NCI-H2107 (cell line): ENCODE measurements around the gene UFD1.

Source experiments
- DNase-seq: peaks from one replicate; lab custom pipeline; 2025; lab: John Stamatoyannopoulos, UW

UFD1 gene

DNA sequence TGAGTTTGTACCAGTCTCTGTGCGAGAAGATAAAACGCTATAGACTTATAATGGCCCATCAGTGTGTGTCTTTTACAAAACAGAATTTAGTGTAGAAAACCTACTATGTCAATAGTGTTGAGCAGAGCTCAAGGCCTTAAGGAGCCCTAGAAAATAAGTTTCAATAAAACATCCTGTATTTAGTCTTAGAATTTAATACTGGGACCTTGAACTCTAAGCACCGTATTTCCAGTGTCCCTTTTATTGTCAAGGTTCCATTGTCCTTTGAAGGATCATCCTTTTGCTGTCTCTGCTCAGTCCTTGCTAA lies 17.3 kb upstream of the UFD1 start:
- DNase-seq, result no peak

DNA sequence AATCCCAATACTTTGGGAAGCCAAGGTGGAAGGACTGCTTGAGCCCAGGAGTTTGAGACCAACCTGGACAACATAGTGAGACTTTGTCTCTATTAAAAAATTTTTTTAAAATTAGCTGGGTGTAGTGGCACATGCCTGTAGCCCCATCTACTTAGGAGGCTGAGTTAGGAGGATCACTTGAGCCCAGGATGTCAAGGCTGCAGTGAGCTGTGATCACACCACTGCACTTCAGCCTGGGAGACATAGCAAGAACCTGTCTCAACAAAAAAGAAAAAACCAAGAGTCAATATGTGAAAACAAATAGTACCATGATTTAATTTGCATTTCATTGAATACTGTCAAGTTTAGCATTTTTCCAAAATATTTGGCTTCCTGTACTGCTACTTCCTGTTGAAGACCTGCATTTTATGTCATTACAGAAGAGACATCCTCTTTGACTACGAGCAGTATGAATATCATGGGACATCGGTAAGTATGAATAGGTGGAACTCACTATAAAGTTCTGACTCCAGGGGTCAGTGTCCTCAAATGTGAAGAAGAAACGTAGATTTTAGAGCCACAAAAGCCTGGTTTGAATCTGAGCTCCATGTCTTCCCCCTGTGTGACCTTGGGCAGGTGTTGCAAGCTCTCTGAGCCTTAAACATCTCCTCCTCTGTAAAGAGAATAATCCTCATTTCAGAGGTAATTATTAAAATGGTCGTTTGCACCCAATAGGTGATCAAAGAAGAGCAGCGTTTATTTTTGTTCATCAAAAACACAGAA lies 16.8 kb upstream of the UFD1 start:
- DNase-seq, result no peak

DNA sequence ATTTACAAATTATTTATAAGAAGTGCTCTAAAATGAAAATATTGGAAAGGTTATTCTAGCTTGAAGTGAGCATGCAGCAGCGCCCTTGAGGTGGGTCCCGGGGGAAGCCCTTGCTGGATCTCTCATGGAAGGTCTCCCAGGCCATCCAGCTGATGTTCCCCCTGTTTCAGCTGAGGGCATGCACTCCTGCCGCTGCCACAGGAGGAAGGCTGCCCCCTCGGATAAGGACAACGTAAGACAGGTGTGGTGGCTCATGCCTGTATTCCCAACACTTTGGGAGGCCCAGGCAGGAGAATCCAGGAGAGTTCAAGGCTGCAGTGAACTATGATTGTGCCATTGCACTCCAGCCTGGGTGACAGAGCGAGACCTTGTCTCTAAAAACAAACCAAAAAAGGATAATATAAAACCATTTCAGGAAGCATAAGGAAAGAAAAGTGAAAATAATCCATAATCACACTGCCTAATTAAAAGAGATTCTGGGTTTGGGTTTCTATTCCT lies 15.7 kb upstream of the UFD1 start:
- DNase-seq, result no peak

DNA sequence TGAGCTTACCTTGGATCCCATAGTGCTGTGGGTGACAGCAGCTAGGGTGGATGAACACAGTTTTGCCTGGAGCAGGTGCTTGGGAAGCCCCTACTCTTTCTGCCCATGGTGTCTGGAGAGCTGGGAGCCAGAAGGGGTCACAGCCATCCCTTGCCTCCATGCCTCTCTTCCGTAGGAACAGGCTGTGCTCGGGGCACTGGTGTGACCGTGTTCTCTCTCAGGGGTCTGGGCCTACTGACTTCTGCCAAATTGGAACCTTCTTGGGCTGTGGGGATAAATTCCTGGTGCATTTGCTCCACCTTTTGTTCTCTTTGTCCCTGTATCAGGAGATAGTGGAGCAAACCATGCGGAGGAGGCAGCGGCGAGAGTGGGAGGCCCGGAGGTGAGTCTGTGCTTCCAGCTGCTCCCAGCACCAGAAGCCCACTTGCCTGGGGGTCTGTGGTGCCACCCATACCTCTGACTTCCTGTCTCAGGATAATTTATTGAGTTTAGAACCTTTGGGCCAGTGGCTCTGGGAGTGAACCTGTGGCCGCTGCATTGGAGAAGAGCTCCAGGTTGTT lies 15.1 kb upstream of the UFD1 start:
- no peak for DNase-seq

DNA sequence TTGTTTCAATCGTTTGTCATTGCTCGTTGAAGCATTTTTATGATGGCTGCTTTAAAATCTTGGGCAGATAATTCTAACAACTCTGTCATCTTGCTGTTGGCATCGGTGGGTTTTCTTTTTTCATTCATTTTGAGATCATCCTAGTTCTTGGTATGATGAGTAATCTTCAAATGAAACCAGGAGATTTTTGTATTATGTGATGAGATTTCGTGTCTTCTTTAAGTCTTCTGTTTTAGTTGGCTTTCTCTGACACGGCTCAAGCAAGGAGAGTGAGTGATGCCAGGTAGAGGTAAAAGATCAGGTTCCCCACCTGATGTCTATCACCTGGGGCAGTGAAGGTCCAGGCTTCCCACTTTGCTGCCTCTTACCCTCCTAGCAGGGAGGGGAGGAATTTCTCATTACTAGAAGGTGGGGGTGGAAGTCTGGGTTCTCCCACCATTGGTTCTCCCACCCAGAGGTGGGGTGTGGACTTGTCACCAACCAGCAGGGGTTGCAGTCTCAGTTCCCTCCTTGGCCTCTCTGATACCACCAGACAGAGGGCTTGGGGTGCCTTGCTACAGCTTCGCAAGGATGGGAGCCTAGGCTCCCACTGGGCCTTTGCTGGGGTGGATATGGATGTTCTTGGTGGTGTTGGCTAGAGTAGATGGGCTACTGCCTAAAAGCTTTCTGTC lies 13.6 kb upstream of the UFD1 start:
- DNase-seq, result no peak

DNA sequence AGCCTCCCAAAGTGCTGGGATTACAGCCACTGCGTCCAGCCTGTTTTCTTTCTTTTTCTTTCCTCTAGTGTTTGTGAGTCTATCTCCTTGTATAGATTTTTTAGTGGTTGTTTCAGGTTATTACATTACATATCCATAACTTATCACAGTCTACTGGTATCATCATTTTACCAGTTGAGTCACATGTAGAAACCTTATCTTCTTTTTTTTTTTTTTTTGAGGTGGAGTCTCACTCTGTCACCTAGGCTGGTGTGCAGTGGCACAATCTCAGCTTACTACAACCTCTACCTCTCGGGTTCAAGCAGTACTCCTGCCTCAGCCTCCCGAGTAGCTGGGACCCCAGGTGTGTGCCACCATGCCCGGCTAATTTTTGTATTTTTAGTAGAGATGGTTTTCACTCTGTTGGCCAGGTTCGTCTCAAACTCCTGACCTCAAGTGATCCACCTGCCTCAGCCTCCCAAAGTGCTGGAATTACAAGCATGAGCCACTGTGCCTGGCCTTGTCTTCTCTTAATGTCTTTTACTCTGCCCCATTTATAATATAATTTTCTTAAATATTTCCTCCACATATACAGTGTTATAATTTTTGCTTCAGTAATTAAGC lies 11.7 kb upstream of the UFD1 start:
- DNase-seq, result no peak

DNA sequence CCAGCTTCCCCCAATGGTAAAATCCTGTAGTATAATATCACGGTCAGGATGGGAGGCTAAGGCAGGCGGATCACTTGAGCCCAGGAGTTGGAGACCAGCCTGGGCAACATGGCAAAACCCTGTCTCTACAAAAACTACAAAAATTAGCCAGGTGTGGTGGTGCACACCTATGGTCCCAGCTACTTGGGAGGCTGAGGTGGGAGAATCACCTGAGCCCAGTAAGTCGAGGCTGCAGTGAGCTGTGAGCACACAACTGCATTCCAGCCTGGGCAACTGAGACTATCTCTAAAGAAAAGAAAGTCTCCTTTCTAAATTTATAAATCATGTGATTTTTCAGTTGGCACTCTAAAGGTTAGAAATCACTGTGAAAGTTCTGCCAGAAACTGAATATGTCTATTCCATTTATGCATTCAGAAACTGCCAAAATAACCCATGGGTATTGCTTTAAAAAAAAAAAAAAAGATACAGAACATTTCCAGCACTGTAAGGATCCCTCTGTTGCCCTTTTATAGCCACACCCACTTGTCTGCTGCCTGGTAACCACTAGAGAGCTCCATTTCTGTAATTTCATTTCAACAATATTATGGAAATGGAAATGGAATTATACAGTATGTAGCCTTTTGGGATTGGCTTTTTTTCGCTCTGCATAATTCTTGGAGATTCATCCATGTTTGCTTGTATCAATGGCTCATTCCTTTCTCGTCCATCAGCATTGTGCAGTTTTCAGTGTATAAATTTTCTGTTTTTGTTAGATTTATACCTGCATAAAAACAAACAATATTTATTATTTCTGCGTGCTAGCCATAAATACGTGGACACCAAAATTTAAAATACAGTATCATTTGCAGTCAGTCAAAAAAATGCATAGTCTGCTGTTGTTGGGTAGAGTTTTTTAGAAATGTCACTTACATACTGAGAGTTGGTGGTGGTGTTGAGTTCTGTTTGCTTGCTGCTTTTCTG lies 10.2 kb upstream of the UFD1 start:
- DNase-seq, result no peak

DNA sequence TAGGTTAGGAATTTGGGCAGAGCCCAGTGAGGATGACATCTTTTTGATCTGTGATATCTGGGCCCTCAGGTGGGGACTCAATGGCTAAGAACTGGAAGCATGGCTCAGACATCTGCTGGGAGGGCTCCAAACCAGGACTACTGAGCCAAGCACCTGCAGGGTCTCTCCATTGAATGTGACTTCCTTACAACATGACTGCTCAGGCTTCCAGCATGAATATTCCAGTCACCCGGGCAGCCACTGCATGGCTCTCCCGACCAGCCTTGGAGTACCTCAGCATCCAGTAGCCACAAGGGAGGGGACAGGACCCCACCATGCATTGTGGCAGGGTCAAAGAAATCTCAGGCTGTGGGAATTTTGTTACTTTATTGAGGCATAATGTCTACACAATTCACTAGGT lies 9.3 kb upstream of the UFD1 start:
- no peak for DNase-seq

DNA sequence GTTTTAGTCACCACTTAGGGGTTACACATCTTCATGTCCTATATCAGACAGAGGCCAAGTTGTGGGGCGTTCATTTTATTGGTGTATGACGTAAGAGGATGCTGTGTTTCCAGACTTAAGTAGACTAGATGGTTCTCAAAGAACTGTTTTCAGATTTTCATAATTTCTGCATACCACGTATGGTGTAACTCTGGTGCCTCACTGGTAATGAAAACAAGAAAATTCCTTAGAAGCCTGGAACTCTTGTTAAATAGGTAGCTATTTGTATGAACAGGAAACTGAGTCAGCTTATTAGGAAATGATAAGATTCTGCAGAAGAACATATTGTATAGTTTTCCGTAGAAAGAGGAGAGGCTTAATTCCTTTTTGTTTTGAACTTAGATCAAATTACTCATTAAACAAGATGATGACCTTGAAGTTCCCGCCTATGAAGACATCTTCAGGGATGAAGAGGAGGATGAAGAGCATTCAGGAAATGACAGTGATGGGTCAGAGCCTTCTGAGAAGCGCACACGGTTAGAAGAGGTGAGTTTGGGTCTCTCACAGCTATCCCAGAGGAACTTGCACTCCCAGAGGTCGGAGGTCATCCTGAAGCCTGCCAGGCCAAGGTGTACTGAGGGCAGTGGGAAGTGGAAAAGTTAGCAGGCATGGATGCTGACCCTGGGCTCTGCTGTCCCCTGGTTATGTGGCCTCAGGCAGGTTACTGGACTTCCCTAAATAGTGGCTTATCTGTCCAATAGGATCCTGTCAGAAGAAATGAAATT lies 4.7 kb upstream of the UFD1 start:
- no peak for DNase-seq

DNA sequence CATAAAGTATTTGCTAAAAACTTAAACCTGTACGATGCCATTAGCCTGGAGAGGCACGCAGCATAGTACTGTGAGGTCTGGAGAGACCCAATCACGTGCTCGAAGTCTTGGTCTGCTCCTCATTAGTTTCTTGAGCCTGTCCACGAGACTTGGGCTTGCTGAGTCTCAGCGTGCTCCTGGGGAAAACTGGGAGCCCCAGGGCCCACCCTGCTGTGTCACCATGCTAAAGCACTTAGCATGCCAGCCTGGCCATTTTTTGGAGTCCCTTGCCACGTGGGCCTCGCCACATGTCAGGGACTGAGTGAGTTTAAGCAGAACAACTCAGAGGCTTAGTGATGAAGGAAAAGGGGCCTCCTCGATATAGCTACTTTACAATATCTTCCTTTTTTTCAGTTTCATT lies 3.3 kb upstream of the UFD1 start:
- DNase-seq, result no peak

DNA sequence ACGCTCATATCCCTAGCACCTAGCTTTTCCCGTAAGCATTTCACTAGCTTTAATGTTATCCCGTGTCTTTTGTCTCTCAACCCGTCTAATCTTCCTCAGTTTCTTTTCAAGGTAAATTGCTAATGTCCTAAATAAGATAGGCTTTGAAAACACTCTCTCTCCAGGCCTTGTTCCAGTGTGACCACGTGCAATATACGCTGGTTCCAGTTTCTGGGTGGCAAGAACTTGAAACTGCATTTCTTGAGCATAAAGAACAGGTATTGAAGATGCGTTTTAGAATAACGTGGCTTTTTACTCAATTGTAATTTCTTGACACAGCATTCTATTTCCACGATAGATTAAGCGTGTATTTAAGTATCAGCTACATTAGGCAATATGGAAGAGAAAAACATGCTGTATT lies 1.8 kb upstream of the UFD1 start:
- no peak for DNase-seq

DNA sequence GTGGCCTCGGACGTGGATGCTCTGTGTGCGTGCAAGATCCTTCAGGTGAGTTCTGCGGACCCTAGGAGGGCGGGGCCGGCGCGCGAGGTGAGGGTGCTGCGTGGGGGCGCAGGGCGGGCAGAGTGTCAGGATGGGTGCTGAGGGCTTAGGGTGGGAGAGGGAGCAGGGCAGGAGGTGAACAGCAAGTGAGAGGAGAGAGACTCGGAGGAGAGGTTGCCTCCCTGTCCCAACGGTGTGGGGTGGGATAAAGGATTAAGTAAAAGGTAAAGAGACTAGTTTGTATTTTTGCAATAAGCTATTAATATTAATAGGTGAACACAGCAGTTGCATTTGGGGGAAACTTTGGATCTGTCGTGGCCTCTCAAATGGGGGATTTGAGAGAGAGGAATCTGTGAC lies 1.2 kb upstream of the UFD1 start:
- no peak for DNase-seq

DNA sequence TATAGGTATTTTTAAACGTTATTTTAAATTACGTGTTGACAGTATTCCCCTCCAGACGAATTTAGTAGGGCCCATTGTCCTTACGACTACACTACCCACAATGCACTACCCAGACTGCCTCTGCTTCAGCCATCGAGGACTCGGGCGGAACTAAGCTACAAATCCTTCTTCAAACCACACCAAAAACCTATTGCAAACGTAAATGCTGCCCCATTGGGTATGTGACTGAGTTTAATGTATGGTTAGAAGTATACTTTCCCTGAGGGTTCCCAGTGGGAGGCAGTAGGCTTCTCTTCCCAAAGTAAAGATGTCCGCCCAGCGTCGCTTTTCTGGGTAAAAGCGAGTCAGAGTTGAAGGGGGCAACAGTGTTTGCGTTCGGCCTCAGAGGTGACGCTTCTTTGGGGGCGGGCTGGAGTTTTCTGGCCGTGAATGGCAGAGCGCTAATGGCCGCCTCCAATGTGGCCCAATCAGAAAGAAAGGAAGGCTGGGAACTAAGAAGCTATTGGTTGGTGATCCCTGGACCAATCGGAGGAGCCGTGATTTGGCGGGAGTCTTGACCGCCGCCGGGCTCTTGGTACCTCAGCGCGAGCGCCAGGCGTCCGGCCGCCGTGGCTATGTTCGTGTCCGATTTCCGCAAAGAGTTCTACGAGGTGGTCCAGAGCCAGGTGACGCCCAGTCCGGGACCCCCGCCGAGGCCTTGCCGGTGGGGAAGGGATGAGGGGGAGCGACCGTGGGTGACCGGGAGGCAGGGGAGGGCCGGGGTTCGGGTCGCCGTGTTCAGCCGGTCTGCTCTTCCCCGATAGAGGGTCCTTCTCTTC lies 571 bp upstream of the UFD1 start, which contains the start of gene CDC45:
Gene CDC45 (plus strand): TSS at position 566 of the 818 bp plus-strand sequence. CDS start 49 bp downstream, at position 615.
- peak; percentile 88 for DNase-seq

DNA sequence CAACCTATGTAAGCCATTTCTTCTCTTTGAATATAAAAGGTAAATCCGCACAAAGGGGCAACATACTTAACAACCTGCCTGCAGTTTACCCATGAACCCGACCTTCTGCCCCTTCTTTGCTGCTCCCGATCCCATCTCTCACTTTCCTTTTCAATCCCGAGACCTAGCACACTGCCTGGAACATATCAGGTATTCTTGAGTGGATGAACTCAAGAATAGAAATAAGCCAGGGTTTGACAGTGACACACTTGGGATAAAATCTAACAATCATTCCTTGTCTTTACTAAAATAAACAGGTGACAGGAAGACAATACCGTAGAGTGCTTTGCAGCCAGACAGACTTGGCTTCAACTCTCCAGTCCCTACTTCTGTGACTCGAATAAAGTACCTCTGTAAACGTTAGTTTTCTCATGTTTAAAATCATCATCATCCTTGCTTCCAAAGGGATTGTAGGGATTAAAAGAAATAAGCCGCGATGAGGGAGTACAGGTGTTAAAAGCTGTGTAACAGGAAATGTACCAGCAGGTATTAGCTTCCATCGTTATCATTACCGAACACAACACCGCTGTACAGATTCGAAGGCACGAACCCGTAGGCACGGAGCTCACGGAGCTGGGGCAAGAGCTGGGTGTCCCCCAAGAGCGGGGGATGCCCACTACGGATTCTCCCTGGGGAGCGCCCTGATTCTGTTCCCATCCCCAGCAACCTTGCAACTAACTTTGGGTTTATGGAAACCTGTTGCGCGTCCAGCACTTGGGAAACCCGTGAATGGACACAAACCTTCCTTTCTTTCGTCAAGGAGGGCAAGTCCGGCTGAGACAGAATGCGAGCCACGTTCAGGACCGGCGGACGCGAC lies 720 bp downstream of the UFD1 start:
- DNase-seq, result no peak

DNA sequence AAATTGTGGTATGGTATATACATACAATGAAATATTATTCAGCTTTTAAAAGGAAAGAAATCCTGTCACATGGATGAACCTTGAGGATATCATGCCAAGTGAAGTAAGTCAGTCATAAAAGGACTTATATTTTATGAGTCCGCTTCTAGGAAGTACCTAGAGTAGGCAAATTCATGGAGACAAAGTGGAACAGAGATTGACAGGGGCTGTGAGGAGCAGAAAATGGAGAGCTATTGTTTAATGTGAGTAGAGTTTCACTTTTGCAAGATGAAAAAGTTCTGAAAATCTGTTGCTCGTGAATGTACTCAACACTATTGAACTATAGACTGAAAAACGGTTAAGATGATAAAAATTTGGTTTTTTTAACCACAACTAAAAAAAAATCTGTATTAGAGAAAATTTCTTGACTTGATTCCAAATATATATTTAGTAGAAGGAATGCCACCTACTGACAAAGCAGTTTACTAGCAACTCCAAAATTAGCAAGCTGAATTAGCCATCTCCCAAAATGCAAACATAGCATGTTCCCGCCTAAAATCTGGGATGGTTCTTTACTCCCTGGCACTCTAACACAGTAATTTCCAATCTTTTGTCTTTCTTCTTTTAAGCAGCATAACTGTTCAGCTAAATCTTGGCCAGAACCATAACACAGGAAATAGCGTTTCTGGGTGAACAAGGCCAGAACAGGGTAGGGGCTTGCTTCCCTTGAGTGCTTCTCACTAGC lies 1.5 kb downstream of the UFD1 start:
- DNase-seq, result no peak

DNA sequence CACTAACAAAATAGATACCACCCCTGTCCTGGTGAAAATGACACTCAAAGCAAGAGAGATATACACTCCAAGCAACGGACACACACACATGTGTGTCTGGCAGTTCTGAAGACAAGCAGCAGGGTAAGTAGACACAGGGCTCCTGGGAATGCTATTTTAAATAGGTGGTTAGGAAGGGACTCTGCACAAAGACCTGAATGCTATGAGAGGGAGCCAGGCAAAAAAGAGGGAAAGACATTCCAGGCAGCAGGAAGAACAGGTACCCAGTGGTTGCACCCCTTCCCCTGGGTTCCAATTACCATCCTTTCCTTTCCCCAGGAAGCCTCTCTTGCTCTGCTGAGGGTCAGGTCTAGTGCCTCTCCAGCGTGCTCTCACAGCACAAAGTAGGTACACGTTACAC lies 3.0 kb downstream of the UFD1 start:
- DNase-seq, result no peak

DNA sequence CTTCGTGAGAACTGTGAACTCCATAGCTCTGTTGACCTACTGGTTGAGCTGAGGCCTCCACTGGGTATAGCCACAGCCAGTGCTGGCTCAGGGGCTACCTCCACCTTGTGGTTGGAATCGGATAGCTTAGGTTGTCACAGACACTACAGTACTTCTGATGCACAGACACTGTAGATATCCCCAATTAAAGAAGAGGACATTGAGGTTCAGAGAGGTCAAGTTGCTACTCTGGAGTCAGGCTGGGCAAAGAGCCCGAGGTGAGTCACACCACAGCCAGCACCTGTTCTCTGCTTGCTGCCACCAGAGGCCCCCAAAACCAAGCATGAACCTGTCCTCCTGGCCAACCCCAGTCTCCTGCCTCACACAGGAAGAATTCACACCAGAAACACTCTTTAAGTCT lies 5.4 kb downstream of the UFD1 start:
- no peak for DNase-seq

DNA sequence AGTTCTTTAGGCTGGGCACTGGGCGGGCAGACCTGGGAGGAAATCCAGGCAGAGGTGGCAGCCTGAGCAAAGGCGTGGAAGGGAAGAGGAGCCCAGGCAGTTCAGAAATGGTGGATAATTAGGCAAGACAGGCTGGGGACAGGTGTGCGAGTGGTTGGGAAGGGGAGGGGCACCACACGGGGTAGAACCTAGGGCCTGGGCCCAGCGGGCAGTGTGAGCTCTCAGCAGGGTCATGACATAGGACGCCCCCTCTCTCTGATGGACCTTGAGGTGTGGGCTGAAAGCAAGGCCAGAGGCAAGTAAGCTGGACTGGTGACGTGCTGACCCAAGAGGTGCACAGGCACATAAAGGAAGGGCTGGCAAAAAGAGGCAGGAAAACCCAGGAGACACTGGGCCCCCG lies 6.8 kb downstream of the UFD1 start:
- no peak for DNase-seq

DNA sequence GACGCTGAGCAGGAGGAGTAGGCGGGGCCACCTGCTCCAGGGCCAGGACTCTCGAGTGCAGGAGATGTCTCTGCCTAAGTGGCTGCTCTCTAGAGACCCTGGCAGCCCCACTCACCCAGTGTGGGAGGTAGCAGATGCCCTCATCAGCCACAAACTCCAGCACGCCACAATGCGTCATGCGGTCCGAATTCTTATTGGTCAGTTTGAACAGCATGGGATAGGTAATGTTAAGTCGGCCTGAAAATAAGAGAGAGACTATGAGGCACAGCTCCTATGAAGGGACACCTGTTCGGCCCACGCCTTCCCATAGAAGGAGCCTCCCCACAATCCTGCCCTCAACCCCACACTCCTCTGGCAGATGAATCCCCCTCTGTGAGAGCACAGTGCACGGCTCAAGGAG lies 7.4 kb downstream of the UFD1 start:
- no peak for DNase-seq
